Adipocyte (in vitro differentiated cells): ENCODE data around the gene C5orf46.
"Not testable (repeated sequence)": the region's sequence is repeated elsewhere in the genome, so short reads cannot be mapped to it uniquely, and the experiment has no call there.

Experiments used
- DNase-seq: peaks from one replicate; pipeline ENCODE4 v3.0.0-alpha.2; 2015; ENCODE audit warnings: low read depth
- H3K27me3 ChIP-seq: replicated peaks from 2 replicates; pipeline ENCODE4 v1.7.0; 2013; ENCODE audit warnings: mild to moderate bottlenecking, low read length, moderate library complexity; ENCODE audit not compliant: control insufficient read depth, insufficient read depth
- H3K36me3 ChIP-seq: 2 replicates; pipeline ENCODE4 v1.7.0; 2013; ENCODE audit warnings: low read length, mild to moderate bottlenecking, moderate library complexity; ENCODE audit not compliant: control insufficient read depth, insufficient read depth, severe bottlenecking
- H3K4me1 ChIP-seq: 2 replicates; pipeline ENCODE4 v1.7.0; 2013; ENCODE audit warnings: mild to moderate bottlenecking, low read length, moderate library complexity; ENCODE audit not compliant: control insufficient read depth, insufficient read depth
- H3K4me3 ChIP-seq: 2 replicates; pipeline ENCODE4 v1.7.0; 2013; ENCODE audit warnings: mild to moderate bottlenecking, low read length, moderate library complexity
- H3K9ac ChIP-seq: 2 replicates; pipeline ENCODE4 v1.7.0; 2013; ENCODE audit warnings: mild to moderate bottlenecking, low read length, moderate library complexity
- H3K9me3 ChIP-seq: 2 replicates; pipeline ENCODE4 v1.7.0; 2013; ENCODE audit warnings: mild to moderate bottlenecking, low read length, moderate library complexity; ENCODE audit not compliant: control insufficient read depth

The C5orf46 gene

GRCh38 chr5:147874118-147874875 is 32.0 kb downstream of the C5orf46 start:
- not testable (repeated sequence) for H3K4me3 ChIP-seq, H3K9me3 ChIP-seq, DNase-seq, H3K36me3 ChIP-seq, H3K4me1 ChIP-seq, H3K9ac ChIP-seq
- peaks cover 23% of the 10 kb centered on the region for H3K27me3 ChIP-seq

- H3K27me3 ChIP-seq, result peaks cover 13% of the 10 kb centered on the region
- H3K4me1 ChIP-seq, H3K36me3 ChIP-seq, H3K4me3 ChIP-seq, H3K9me3 ChIP-seq, DNase-seq, H3K9ac ChIP-seq: not testable (repeated sequence)
Measured at GRCh38 chr5:147872744-147873435, 33.4 kb downstream of the C5orf46 start.

GRCh38 chr5:147871980-147872549 is 34.3 kb downstream of the C5orf46 start:
- H3K9me3 ChIP-seq, H3K4me3 ChIP-seq, DNase-seq, H3K36me3 ChIP-seq, H3K4me1 ChIP-seq, H3K9ac ChIP-seq: not testable (repeated sequence)
- H3K27me3 ChIP-seq, result peaks cover 10% of the 10 kb centered on the region

GRCh38 chr5:147869892-147870291 is 36.4 kb downstream of the C5orf46 start:
- not testable (repeated sequence) for H3K4me1 ChIP-seq

GRCh38 chr5:147869112-147869511 is 37.2 kb downstream of the C5orf46 start:
- H3K9me3 ChIP-seq, result no peaks in the 10 kb centered on the region
- H3K9ac ChIP-seq, result no peak overlapping the region
- no peaks in the 10 kb centered on the region for H3K36me3 ChIP-seq
- peaks cover 2% of the 10 kb centered on the region for H3K27me3 ChIP-seq
- no peak overlapping the region for H3K4me3 ChIP-seq
- H3K4me1 ChIP-seq, result no peaks in the 10 kb centered on the region
- DNase-seq, result no peak

More at GRCh38 chr5:147869892-147870291, 36.4 kb downstream of the C5orf46 start:
- H3K9me3 ChIP-seq, H3K9ac ChIP-seq, H3K36me3 ChIP-seq, DNase-seq, H3K4me3 ChIP-seq, H3K27me3 ChIP-seq: not testable (repeated sequence)

- H3K4me3 ChIP-seq, result no peak overlapping the region
- no peaks in the 10 kb centered on the region for H3K36me3 ChIP-seq
- no peak for DNase-seq
Measured at GRCh38 chr5:147863454-147864158, 42.7 kb downstream of the C5orf46 start.

GRCh38 chr5:147860641-147861025 is 45.7 kb downstream of the C5orf46 start:
- no peak overlapping the region for H3K9ac ChIP-seq
- no peak overlapping the region for H3K4me3 ChIP-seq
- peaks cover 3% of the 10 kb centered on the region for H3K4me1 ChIP-seq
- DNase-seq, result no peak
- no peaks in the 10 kb centered on the region for H3K36me3 ChIP-seq
- H3K27me3 ChIP-seq, result no peaks in the 10 kb centered on the region
- no peaks in the 10 kb centered on the region for H3K9me3 ChIP-seq

More at GRCh38 chr5:147863454-147864158, 42.7 kb downstream of the C5orf46 start:
- Histone ChIP-seq H3K9ac (no peak overlapping the region), H3K9me3 (no peaks in the 10 kb centered on the region), H3K4me1 (no peaks in the 10 kb centered on the region), H3K27me3 (no peaks in the 10 kb centered on the region)

- Histone ChIP-seq H3K27me3 (no peaks in the 10 kb centered on the region), H3K9me3 (no peaks in the 10 kb centered on the region), H3K4me1 (peaks cover 9% of the 10 kb centered on the region), H3K9ac (no peak overlapping the region), H3K36me3 (no peaks in the 10 kb centered on the region), H3K4me3 (no peak overlapping the region)
- DNase-seq, result no peak
Measured at GRCh38 chr5:147859962-147860640, 46.2 kb downstream of the C5orf46 start.

- no peak for DNase-seq
- Histone ChIP-seq H3K9ac (no peak overlapping the region), H3K4me3 (no peak overlapping the region), H3K4me1 (peaks cover 11% of the 10 kb centered on the region), H3K36me3 (no peaks in the 10 kb centered on the region), H3K9me3 (no peaks in the 10 kb centered on the region), H3K27me3 (peaks cover 5% of the 10 kb centered on the region)
Measured at GRCh38 chr5:147858565-147858964, 47.8 kb downstream of the C5orf46 start.

GRCh38 chr5:147857302-147858129 is 48.8 kb downstream of the C5orf46 start:
- Histone ChIP-seq H3K9me3 (no peaks in the 10 kb centered on the region), H3K4me3 (no peak overlapping the region), H3K36me3 (no peaks in the 10 kb centered on the region), H3K4me1 (peaks cover 11% of the 10 kb centered on the region), H3K27me3 (peaks cover 8% of the 10 kb centered on the region), H3K9ac (no peak overlapping the region)
- DNase-seq, result peak; percentile 84
